Dermis microvascular lymphatic vessel endothelial cell (primary cell): ENCODE results near the gene GTF2F2. TPM values are rescaled to one million over a fixed set of nuclear protein-coding genes. Genes with fewer than 3 reads are reported as not detected.
"Not testable (repeated sequence)": the region's sequence is repeated elsewhere in the genome, so short reads cannot be mapped to it uniquely, and the experiment has no call there.

ENCODE experiments used
- DNase-seq, 2 donors: peaks; one replicate each; pipeline versions ENCODE4 v3.0.0 to v3.0.0-alpha.2; 2010; ENCODE audit warnings: low read depth in 2 of 2
- total RNA-seq: library from RNA; depleted of rRNA; stranded (reverse); fragments of >200 nt; gene quantifications from 2 replicates; pipeline ENCODE4 v1.2.1, GENCODE V29; 2014

The GTF2F2 gene
- total RNA-seq, 1 donor from 2014 or later: 15.0 TPM

GRCh38 chr13:45178349-45179162 is 58.2 kb downstream of the GTF2F2 start:
- DNase-seq: peak in 1 of 2 donors; percentile 47

DNA sequence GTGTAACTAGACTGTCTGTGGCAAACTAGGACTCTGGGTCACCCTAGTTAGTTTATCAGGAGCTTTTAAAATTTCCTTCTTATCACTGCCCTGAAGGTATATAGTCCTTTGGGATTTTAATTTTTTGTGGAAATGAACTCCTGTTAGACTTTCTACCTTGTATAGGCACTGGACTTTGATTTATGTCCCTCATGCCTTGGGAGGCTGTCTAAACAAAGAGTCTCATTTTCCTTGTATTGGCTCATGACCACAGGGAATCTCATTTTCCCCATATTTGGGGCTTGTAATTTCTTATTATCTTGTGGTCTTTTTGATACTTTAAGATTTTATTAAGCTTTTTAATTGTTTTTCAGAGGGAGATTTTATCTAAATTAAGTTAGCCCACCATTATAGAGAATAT is 59.1 kb downstream of the GTF2F2 start:
- DNase-seq: no peak

DNA sequence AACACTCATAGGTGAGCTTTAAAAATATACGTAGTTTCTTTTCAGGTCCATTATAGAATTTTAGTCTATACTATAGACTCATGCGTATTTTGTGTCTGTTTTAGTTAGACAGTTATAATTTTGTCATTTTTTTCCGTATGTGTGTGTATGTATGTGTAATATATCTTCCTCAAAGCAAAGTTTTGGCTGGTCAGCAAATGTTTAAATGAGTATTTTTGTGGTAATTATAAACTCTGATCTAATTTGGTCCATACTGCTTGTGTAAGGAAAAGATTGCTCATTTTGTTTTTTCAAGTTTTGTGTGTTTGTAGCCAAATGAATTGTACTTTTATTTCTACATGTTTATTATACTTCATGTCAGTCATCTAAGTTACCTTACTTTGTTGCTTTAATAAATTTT is 60.0 kb downstream of the GTF2F2 start:
- DNase-seq: no peak

DNA sequence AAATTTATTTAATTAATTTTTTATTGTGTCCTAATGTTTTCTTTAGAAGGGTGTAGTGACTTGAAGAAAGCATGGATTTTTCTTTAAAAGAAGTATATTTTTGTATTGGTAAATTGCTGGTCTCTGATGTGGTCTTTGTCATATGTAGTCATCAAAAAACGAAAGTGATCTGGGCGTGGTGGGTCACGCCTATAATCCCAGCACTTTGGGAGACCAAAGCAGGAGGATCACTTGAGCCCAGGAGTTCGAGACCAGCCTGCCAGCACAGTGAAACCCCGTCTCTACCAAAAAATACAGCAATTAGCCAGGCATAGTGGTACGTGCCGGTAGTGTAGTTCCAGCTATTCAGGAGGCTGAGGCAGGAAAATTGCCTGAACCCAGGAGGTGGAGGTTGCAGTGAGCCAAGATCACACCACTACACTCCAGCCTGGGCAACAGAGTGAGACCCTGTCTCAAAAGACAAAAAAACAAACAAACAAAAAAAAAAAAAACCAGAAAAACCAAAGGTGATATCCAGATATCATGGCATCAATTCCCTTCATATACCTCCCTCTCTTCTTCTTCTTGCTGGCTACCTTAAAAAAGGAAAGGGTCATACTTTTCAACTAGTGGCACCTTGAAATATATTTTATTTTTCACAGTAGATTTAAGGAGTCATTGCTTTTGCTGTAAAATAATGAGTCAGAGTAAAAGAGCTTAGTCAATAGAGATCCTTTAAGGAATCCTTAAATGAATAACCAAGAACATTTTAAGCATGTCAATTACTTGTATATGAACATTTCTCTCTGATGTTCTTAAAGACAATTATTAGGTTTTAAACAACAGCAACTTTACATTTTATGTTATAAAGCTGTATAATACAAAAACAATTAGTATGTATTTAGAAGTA is 60.6 kb downstream of the GTF2F2 start:
- DNase-seq: no peak

DNA sequence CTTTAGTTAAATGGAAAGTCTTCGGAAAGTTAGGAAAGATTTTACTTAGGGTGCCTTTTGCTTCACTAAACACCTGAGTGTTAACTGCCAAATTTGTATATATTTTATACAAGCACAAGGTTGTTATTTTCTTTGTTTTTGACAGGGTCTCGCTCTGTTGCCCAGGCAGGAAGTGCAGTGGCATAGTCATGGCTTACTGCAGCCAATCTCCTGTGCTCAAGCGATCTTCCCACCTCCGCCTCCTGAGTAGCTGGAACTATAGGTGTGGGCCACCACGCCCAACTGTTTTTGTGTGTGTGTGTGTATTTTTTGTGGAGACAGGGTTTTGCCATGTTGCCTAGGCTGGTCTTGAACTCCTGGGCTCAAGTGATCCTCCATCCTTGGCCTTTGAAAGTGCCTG is 64.4 kb downstream of the GTF2F2 start:
- no peak for DNase-seq

DNA sequence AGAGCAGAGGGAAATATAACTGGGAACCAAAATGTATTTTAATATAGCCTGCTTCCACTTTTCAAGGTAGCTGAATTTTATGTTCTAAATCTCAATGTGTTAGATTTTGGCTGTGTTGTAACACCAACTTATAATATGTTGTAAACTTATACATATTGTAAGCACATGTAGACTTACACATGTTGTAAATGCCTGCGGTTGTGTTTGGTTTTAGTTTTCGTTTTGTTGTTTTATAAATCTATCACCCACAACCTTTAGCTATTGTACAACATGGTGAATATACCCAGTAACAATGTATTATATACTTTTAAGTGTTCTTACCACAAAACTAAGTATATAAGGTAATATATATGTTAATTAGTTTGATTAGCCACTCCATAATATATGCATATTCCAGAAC is 65.0 kb downstream of the GTF2F2 start:
- DNase-seq: no peak

GRCh38 chr13:45189077-45189476 is 68.8 kb downstream of the GTF2F2 start:
- DNase-seq: not testable (repeated sequence)

DNA sequence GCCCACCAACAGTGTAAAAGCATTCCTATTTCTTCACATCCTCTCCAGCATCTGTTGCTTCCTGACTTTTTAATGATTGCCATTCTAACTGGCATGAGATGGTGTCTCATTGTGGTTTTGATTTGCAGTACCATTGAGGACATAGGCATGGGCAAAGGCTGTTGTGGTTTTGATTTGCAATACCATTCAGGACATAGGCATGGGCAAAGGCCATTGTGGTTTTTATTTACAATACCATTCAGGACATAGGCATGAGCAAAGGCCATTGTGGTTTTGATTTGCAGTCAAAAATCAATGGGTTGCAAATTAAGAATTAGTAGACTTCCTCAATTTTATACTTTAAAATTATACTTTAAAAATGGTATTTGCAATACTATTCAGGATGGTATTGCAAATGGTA is 69.2 kb downstream of the GTF2F2 start:
- DNase-seq: not testable (repeated sequence)

GRCh38 chr13:45191874-45192273 is 71.6 kb downstream of the GTF2F2 start:
- no peak for DNase-seq

- peak; percentile 55 to 65 for DNase-seq
These were observed 74.0 kb downstream of the GTF2F2 start for GRCh38 chr13:45194081-45194939.

DNA sequence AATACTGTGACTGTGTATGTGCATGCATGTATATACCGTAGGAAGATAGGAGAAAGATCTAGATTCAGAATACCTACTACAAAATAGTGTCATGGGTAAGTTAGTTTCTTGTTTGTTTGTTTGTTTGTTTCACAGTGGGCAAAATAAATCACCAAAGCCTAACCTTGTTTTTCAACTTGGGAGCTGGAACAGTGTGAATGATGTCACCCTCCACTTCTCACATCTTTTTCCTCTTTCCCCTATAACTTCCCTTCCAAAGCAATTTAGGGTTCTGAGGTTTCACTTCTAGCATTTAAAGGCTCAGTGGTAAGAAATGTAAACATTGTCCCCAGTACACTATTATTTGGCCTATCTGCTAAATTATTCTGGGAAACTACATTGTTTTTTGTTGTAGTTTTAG is 75.1 kb downstream of the GTF2F2 start:
- peak in 1 of 2 donors; percentile 66 for DNase-seq

DNA sequence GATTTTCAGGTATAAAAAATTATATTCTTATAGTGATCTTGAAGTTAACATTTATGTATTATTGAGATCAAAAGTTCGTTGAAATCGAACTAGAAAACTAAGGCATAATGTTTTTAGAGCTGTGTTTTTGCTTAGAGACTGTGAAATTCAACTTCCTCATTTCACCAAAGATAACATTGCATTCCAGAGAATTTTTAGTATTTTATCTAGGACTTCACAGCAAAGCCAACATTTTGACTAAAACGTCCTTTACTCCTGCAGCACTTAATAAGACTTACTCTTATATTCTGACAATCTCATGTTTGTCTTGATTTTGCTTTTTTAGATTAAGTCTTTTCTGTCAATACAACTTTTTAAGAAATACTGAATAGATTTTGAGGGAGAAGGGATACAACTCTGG is 75.8 kb downstream of the GTF2F2 start:
- no peak for DNase-seq

GRCh38 chr13:45196622-45197021 is 76.3 kb downstream of the GTF2F2 start:
- DNase-seq: peak in 1 of 2 donors; percentile 64

GRCh38 chr13:45198041-45198440 is 77.7 kb downstream of the GTF2F2 start:
- no peak for DNase-seq

- no peak for DNase-seq
These were observed 78.6 kb downstream of the GTF2F2 start for GRCh38 chr13:45198924-45199323.

GRCh38 chr13:45199711-45200110 is 79.4 kb downstream of the GTF2F2 start:
- no peak for DNase-seq

- peak in 1 of 2 donors; percentile 43 for DNase-seq
These were observed 80.5 kb downstream of the GTF2F2 start, which contains the start of gene KCTD4 for GRCh38 chr13:45200701-45201232. TSS of gene KCTD4 (minus strand) at chr13:45201045. CDS start at chr13:45194567, 6,478 bp downstream.

DNA sequence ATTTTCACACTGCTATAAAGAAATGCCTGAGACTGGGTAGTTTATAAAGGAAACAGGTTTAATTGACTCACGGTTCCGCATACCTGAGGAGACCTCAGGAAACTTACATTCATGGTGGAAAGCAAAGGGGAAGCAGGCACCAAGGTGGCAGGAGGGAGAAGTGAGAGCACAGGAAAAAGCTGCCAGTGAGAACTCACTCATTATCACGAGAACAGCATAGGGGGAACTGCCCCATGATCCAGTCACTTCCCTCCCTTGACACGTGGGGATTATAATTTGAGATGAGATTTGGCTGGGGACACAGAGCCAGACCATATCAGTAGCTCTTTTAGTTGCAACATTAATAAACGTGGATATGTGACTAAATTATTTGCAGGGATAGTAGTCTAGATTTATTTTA is 84.8 kb downstream of the GTF2F2 start:
- DNase-seq: peak in 1 of 2 donors; percentile 34

DNA sequence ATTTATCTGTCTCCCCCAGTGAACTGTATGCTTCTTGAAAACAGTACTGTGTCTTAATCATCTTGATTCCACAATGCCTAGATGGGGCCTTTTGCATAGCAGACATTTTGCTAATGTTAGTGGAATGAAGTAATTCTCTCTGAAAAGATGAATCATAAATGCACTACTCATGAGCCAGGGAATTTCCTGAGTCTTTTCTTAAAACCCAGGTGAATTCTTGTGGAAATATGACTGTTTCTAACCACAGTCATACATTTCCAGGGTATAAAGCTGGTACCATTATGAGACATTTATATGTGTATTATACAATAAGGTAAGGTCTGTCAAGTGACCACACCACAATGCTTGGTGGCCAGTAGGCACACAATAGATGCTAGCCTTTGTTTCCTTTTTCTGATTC is 86.0 kb downstream of the GTF2F2 start:
- DNase-seq: peak in 1 of 2 donors; percentile 85

DNA sequence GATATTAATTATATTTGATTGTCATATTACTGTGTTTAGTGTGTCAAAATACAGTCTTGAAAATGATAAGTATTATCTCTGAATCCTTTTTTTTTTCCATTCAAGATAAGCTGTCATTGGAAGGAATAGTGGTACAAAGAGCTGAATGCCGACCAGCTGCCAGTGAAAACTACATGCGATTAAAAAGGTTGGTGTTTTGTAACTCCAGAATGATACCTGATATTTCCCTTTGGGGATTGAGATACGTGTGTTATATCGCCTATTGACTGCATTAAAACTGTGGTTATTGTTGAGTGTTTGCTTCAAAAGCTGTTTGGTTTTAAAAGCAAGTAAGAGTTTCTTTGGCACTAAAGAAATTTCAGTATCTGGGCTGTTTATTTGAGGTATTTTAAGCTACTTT is 87.0 kb downstream of the GTF2F2 start:
- DNase-seq: no peak

- no peak for DNase-seq
These were observed 87.8 kb downstream of the GTF2F2 start for GRCh38 chr13:45208132-45208531.
